GM23338 (cell line): Measurements from ENCODE around the gene PNPLA2. TPM values are rescaled to one million over a fixed set of nuclear protein-coding genes. Genes with fewer than 3 reads are reported as not detected.

ENCODE experiments used
- ATAC-seq: fragments of 200-7000 bp; cut with Tn5 transposase; 3 replicates; pipeline ENCODE4 v1.9.1; 2020
- DNase-seq: peaks from one replicate; pipeline ENCODE4 v3.0.0-alpha.2; 2015; ENCODE audit warnings: low spot score
- H2AFZ ChIP-seq: fragments of 200-600 bp; sonication (generic); 2 replicates; pipeline ENCODE4 v1.8.0; 2016; ENCODE audit warnings: antibody characterized with exemption, mild to moderate bottlenecking, moderate library complexity
- H3F3A ChIP-seq: fragments of 200-600 bp; sonication (generic); replicated peaks from 2 replicates; pipeline ENCODE4 v1.8.0; 2017; ENCODE audit warnings: antibody characterized with exemption, mixed run types, low read depth
- H3K27ac ChIP-seq: fragments of 200-600 bp; sonication (generic); 2 replicates; pipeline ENCODE4 v1.6.1; 2016; ENCODE audit warnings: low read depth
- H3K27me3 ChIP-seq: fragments of 200-600 bp; sonication (generic); 2 replicates; pipeline ENCODE4 v1.8.0; 2016; ENCODE audit warnings: mild to moderate bottlenecking, mixed run types, moderate library complexity; ENCODE audit not compliant: insufficient read depth
- H3K36me3 ChIP-seq: fragments of 200-600 bp; sonication (generic); 2 replicates; pipeline ENCODE4 v1.8.0; 2016; ENCODE audit warnings: mild to moderate bottlenecking; ENCODE audit not compliant: insufficient read depth
- H3K4me1 ChIP-seq: fragments of 200-600 bp; sonication (generic); 2 replicates; pipeline ENCODE4 v1.8.0; 2016; ENCODE audit warnings: mild to moderate bottlenecking, moderate library complexity; ENCODE audit not compliant: insufficient read depth
- H3K4me2 ChIP-seq: fragments of 200-600 bp; sonication (generic); 2 replicates; pipeline ENCODE4 v1.7.1; 2017; ENCODE audit warnings: mixed run types
- H3K4me3 ChIP-seq: fragments of 200-600 bp; sonication (generic); 2 replicates; pipeline ENCODE4 v1.6.1; 2016; ENCODE audit warnings: mixed run types
- H3K79me2 ChIP-seq: fragments of 200-600 bp; sonication (generic); replicated peaks from 2 replicates; pipeline ENCODE4 v1.8.0; 2017; ENCODE audit warnings: mild to moderate bottlenecking; ENCODE audit not compliant: insufficient read depth
- H3K9me2 ChIP-seq: fragments of 200-600 bp; sonication (generic); 2 replicates; pipeline ENCODE4 v1.8.0; 2017; ENCODE audit not compliant: insufficient read depth
- H4K20me1 ChIP-seq: fragments of 200-600 bp; sonication (generic); replicated peaks from 2 replicates; pipeline ENCODE4 v1.8.0; 2017; ENCODE audit warnings: mild to moderate bottlenecking; ENCODE audit not compliant: insufficient read depth
- H3K27ac Mint-ChIP-seq: 2 replicates; pipeline ENCODE4 v1.8.0; 2020; ENCODE audit warnings: inconsistent platforms, mild to moderate bottlenecking, moderate library complexity, mixed read lengths
- H3K27me3 Mint-ChIP-seq: 3 replicates; pipeline ENCODE4 v1.8.0; 2022; ENCODE audit warnings: low read depth, mild to moderate bottlenecking, moderate library complexity, mixed read lengths, inconsistent platforms; ENCODE audit not compliant: insufficient read depth, poor library complexity
- H3K36me3 Mint-ChIP-seq: 3 replicates; pipeline ENCODE4 v1.8.0; 2021; ENCODE audit warnings: low read depth, mild to moderate bottlenecking, inconsistent platforms, moderate library complexity, mixed read lengths
- H3K4me1 Mint-ChIP-seq: 3 replicates; pipeline ENCODE4 v1.8.0; 2020; ENCODE audit warnings: mild to moderate bottlenecking, inconsistent platforms, mixed read lengths
- H3K4me3 Mint-ChIP-seq: 3 replicates; pipeline ENCODE4 v1.8.0; 2021; ENCODE audit warnings: moderate library complexity, mild to moderate bottlenecking, inconsistent platforms, mixed read lengths
- H3K9me3 Mint-ChIP-seq: 3 replicates; pipeline ENCODE4 v1.8.0; 2020; ENCODE audit warnings: moderate library complexity, mild to moderate bottlenecking, inconsistent platforms, mixed read lengths
- CREB1 ChIP-seq: fragments of 250-450 bp; sonication (Bioruptor Pico); IDR thresholded peaks from 2 replicates; pipeline ENCODE4 v1.5.0; 2020; ENCODE audit warnings: low read depth, mild to moderate bottlenecking, moderate library complexity
- EZH2 ChIP-seq: fragments of 200-600 bp; sonication (generic); IDR thresholded peaks from one replicate; pipeline ENCODE4 v1.8.0; 2017; ENCODE audit warnings: antibody characterized with exemption, mild to moderate bottlenecking, low read depth; ENCODE audit not compliant: unreplicated experiment
- EZH2phosphoT487 ChIP-seq: fragments of 200-600 bp; sonication (generic); IDR thresholded peaks from one replicate; pipeline ENCODE4 v1.8.1; 2018; ENCODE audit warnings: antibody characterized with exemption; ENCODE audit not compliant: unreplicated experiment
- JUNB ChIP-seq: IDR thresholded peaks from one replicate; pipeline ENCODE4 v1.6.1; 2016; ENCODE audit warnings: antibody characterized with exemption; ENCODE audit not compliant: unreplicated experiment
- NANOG ChIP-seq: IDR thresholded peaks from 2 replicates; pipeline ENCODE4 v1.6.1; 2016; ENCODE audit warnings: antibody characterized with exemption, borderline replicate concordance
- POLR2AphosphoS5 ChIP-seq: IDR thresholded peaks from 2 replicates; pipeline ENCODE4 v1.6.1; 2016; ENCODE audit warnings: antibody characterized with exemption, low read depth
- STAT1 ChIP-seq: IDR thresholded peaks from one replicate; pipeline ENCODE4 v1.6.1; 2016; ENCODE audit warnings: antibody characterized with exemption; ENCODE audit not compliant: unreplicated experiment
- ZNF114 ChIP-seq: fragments of 250-450 bp; sonication (Bioruptor Pico); IDR thresholded peaks from 2 replicates; pipeline ENCODE4 v1.5.0; 2020; ENCODE audit warnings: mild to moderate bottlenecking, moderate library complexity
- ZNF331 ChIP-seq: fragments of 250-450 bp; sonication (Bioruptor Pico); IDR thresholded peaks from 2 replicates; pipeline ENCODE4 v1.5.0; 2020; ENCODE audit warnings: low read depth, mild to moderate bottlenecking, moderate library complexity
- polyA plus RNA-seq: library from polyadenylated mRNA; unstranded; fragments of >200 nt; fragmentation: Nextera tagmentation; extraction: Ambion mirVana; gene quantifications from 2 replicates; pipeline ENCODE4 v1.2.1, GENCODE V29; 2016
- total RNA-seq: library from RNA; depleted of rRNA; stranded (reverse); fragments of >200 nt; shearing (Covaris generic); gene quantifications from 2 replicates; pipeline ENCODE4 v1.2.3, GENCODE V29; 2014
- TF ChIP-seq, protein P1 (sequence below): IDR thresholded peaks from 2 replicates; pipeline ENCODE4 v1.6.1; 2016; ENCODE audit warnings: antibody characterized with exemption
- TF ChIP-seq, protein P2 (sequence below): IDR thresholded peaks from one replicate; pipeline ENCODE4 v1.6.1; 2018; ENCODE audit warnings: antibody characterized with exemption; ENCODE audit not compliant: unreplicated experiment
- TF ChIP-seq, protein P3 (sequence below): fragments of 250-450 bp; sonication (Bioruptor Pico); IDR thresholded peaks from 2 replicates; pipeline ENCODE4 v1.5.0; 2020; ENCODE audit warnings: mild to moderate bottlenecking, moderate library complexity
- TF ChIP-seq, protein P4 (sequence below), 2 experiments: fragments of 200-600 bp in 1 of 2; sonication (generic) in 1 of 2; conservative IDR thresholded peaks; 2 replicates each; pipeline versions ENCODE4 v1.5.1 to v1.6.1; 2016 to 2017; ENCODE audit warnings: antibody characterized with exemption in 2 of 2, low read depth in 2 of 2, mild to moderate bottlenecking in 2 of 2, moderate library complexity in 1 of 2

PNPLA2 gene
- total and polyA plus RNA-seq, 2 experiments from 2014 or later = 31.1 to 45.6 TPM

DNA sequence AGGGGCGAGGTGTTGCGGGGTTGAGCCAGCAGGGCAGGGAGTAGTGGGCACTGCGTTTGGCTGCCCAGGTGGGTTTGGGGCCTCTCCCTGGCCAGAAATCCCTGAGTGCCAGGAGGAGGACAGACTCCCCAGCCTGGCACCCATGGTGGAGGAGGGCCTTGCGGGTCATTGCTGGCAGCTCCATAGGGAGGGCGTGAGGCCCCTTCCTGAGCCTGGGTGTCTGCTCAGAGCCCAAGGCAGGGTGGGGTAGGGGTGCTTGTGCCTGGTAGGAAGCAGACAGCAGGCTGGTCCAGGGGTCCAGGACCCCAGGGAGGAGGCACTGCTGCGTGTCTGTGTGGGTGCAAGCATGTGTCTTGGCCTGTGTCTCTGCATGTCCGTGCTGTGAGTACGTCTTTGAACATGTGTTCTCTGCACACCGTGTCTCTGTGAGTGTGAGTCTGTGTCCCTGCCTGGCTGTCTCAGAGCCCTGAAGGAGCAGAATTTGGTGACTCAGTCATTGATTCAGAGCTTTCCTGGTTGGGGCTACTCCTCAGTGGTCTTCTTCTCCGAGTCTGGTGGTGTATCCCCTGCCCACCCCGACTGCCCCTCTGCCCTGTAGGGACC is 27.9 kb downstream of the PNPLA2 start:
- no peak overlapping the region for H3K27ac Mint-ChIP-seq
- H3K27me3 ChIP-seq = no peaks in the 10 kb centered on the region
- TF ChIP-seq, protein P1, sequence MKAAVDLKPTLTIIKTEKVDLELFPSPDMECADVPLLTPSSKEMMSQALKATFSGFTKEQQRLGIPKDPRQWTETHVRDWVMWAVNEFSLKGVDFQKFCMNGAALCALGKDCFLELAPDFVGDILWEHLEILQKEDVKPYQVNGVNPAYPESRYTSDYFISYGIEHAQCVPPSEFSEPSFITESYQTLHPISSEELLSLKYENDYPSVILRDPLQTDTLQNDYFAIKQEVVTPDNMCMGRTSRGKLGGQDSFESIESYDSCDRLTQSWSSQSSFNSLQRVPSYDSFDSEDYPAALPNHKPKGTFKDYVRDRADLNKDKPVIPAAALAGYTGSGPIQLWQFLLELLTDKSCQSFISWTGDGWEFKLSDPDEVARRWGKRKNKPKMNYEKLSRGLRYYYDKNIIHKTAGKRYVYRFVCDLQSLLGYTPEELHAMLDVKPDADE = no peak
- TF ChIP-seq CREB1 (CRISPR knock-in tag) (no peak), EZH2phosphoT487 (no peak), ZNF114 (CRISPR knock-in tag) (no peak), ZNF331 (CRISPR knock-in tag) (no peak), NANOG (no peak), JUNB (no peak), STAT1 (no peak), POLR2AphosphoS5 (no peak), EZH2 (no peak)
- TF ChIP-seq, protein P2, sequence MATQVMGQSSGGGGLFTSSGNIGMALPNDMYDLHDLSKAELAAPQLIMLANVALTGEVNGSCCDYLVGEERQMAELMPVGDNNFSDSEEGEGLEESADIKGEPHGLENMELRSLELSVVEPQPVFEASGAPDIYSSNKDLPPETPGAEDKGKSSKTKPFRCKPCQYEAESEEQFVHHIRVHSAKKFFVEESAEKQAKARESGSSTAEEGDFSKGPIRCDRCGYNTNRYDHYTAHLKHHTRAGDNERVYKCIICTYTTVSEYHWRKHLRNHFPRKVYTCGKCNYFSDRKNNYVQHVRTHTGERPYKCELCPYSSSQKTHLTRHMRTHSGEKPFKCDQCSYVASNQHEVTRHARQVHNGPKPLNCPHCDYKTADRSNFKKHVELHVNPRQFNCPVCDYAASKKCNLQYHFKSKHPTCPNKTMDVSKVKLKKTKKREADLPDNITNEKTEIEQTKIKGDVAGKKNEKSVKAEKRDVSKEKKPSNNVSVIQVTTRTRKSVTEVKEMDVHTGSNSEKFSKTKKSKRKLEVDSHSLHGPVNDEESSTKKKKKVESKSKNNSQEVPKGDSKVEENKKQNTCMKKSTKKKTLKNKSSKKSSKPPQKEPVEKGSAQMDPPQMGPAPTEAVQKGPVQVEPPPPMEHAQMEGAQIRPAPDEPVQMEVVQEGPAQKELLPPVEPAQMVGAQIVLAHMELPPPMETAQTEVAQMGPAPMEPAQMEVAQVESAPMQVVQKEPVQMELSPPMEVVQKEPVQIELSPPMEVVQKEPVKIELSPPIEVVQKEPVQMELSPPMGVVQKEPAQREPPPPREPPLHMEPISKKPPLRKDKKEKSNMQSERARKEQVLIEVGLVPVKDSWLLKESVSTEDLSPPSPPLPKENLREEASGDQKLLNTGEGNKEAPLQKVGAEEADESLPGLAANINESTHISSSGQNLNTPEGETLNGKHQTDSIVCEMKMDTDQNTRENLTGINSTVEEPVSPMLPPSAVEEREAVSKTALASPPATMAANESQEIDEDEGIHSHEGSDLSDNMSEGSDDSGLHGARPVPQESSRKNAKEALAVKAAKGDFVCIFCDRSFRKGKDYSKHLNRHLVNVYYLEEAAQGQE = no peak
- TF ChIP-seq, protein P3, sequence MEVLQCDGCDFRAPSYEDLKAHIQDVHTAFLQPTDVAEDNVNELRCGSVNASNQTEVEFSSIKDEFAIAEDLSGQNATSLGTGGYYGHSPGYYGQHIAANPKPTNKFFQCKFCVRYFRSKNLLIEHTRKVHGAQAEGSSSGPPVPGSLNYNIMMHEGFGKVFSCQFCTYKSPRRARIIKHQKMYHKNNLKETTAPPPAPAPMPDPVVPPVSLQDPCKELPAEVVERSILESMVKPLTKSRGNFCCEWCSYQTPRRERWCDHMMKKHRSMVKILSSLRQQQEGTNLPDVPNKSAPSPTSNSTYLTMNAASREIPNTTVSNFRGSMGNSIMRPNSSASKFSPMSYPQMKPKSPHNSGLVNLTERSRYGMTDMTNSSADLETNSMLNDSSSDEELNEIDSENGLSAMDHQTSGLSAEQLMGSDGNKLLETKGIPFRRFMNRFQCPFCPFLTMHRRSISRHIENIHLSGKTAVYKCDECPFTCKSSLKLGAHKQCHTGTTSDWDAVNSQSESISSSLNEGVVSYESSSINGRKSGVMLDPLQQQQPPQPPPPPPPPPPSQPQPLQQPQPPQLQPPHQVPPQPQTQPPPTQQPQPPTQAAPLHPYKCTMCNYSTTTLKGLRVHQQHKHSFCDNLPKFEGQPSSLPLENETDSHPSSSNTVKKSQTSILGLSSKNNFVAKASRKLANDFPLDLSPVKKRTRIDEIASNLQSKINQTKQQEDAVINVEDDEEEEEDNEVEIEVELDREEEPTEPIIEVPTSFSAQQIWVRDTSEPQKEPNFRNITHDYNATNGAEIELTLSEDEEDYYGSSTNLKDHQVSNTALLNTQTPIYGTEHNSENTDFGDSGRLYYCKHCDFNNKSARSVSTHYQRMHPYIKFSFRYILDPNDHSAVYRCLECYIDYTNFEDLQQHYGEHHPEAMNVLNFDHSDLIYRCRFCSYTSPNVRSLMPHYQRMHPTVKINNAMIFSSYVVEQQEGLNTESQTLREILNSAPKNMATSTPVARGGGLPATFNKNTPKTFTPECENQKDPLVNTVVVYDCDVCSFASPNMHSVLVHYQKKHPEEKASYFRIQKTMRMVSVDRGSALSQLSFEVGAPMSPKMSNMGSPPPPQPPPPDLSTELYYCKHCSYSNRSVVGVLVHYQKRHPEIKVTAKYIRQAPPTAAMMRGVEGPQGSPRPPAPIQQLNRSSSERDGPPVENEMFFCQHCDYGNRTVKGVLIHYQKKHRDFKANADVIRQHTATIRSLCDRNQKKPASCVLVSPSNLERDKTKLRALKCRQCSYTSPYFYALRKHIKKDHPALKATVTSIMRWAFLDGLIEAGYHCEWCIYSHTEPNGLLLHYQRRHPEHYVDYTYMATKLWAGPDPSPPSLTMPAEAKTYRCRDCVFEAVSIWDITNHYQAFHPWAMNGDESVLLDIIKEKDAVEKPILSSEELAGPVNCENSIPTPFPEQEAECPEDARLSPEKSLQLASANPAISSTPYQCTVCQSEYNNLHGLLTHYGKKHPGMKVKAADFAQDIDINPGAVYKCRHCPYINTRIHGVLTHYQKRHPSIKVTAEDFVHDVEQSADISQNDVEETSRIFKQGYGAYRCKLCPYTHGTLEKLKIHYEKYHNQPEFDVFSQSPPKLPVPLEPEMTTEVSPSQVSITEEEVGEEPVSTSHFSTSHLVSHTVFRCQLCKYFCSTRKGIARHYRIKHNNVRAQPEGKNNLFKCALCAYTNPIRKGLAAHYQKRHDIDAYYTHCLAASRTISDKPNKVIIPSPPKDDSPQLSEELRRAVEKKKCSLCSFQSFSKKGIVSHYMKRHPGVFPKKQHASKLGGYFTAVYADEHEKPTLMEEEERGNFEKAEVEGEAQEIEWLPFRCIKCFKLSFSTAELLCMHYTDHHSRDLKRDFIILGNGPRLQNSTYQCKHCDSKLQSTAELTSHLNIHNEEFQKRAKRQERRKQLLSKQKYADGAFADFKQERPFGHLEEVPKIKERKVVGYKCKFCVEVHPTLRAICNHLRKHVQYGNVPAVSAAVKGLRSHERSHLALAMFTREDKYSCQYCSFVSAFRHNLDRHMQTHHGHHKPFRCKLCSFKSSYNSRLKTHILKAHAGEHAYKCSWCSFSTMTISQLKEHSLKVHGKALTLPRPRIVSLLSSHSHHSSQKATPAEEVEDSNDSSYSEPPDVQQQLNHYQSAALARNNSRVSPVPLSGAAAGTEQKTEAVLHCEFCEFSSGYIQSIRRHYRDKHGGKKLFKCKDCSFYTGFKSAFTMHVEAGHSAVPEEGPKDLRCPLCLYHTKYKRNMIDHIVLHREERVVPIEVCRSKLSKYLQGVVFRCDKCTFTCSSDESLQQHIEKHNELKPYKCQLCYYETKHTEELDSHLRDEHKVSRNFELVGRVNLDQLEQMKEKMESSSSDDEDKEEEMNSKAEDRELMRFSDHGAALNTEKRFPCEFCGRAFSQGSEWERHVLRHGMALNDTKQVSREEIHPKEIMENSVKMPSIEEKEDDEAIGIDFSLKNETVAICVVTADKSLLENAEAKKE (CRISPR knock-in tag) = no peak
- TF ChIP-seq, protein P4, sequence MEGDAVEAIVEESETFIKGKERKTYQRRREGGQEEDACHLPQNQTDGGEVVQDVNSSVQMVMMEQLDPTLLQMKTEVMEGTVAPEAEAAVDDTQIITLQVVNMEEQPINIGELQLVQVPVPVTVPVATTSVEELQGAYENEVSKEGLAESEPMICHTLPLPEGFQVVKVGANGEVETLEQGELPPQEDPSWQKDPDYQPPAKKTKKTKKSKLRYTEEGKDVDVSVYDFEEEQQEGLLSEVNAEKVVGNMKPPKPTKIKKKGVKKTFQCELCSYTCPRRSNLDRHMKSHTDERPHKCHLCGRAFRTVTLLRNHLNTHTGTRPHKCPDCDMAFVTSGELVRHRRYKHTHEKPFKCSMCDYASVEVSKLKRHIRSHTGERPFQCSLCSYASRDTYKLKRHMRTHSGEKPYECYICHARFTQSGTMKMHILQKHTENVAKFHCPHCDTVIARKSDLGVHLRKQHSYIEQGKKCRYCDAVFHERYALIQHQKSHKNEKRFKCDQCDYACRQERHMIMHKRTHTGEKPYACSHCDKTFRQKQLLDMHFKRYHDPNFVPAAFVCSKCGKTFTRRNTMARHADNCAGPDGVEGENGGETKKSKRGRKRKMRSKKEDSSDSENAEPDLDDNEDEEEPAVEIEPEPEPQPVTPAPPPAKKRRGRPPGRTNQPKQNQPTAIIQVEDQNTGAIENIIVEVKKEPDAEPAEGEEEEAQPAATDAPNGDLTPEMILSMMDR (conservative IDR thresholded peaks at IDR 0.05; ENCODE audit: low read depth in 2 of 2) = no peak
- H3K27ac ChIP-seq = no peak overlapping the region
- peaks cover 14% of the 10 kb centered on the region; the same call in 1 of the 2 replicates for H4K20me1 ChIP-seq
- H3K79me2 ChIP-seq = peaks cover 7% of the 10 kb centered on the region
- no peak for DNase-seq
- peaks cover 18% of the 10 kb centered on the region for H3K27me3 Mint-ChIP-seq
- no peak overlapping the region for H2AFZ ChIP-seq
- no peak overlapping the region for H3K4me3 ChIP-seq
- H3K4me1 ChIP-seq = peaks cover 31% of the 10 kb centered on the region
- H3K4me3 Mint-ChIP-seq = peak overlapping the region; percentile 22; the same call in 1 of the 3 replicates
- H3K36me3 Mint-ChIP-seq = no peaks in the 10 kb centered on the region
- no peaks in the 10 kb centered on the region for H3K9me3 Mint-ChIP-seq
- 0 out of 2 replicates have a peak, but pooled peaks cover 5% of the 10 kb centered on the region for H3F3A ChIP-seq
- no peaks in the 10 kb centered on the region for H3K9me2 ChIP-seq
- ATAC-seq = no peak
- H3K4me2 ChIP-seq = no peak overlapping the region
- peaks cover 20% of the 10 kb centered on the region for H3K4me1 Mint-ChIP-seq
- no peaks in the 10 kb centered on the region for H3K36me3 ChIP-seq
